ENCODE measurements around the gene WDPCP.

GRCh38 chr2:63081404-63081803, 506.9 kb downstream of the WDPCP start:
- TF ChIP-seq CTCF (IDR thresholded peaks at IDR 0.05 in 4 of 5, conservative IDR thresholded peaks at IDR 0.05 in 1 of 5), result no peak
- no peak for TF ChIP-seq POLR2A (IDR thresholded peaks at IDR 0.05)

Measured in gastrocnemius medialis (tissue), 4 donors.